Testis (tissue), 2 donors: ENCODE results near the gene SUSD2.
A peak's percentile ranks its signal among the peaks of the same experiment; 100 is the strongest.

Source experiments
- CTCF ChIP-seq, 3 experiments: fragments of 450-650 bp in 2 of 3; fragments of 200-600 bp in 1 of 3; sonication (generic) in 1 of 3; IDR thresholded peaks; one replicate each; pipeline ENCODE4 v1.5.1; 2016 to 2019; ENCODE audit warnings: antibody characterized with exemption in 3 of 3, mild to moderate bottlenecking in 2 of 3, moderate library complexity in 1 of 3
- POLR2A ChIP-seq: fragments of 450-650 bp; IDR thresholded peaks from one replicate; pipeline ENCODE4 v1.6.1; 2017; ENCODE audit warnings: antibody characterized with exemption, mild to moderate bottlenecking, moderate library complexity

GRCh38 chr22:24175160-24175808 lies 6.0 kb upstream of the SUSD2 start:
- TF ChIP-seq CTCF (IDR thresholded peaks at IDR 0.05) (peak; percentile 77 to 86 (median 80)), POLR2A (no peak)
